NOMO-1 (cell line): ENCODE results near the gene LARGE1.

Source experiments
- DNase-seq, 2 experiments: peaks; one replicate each; lab custom pipeline; 2025; ENCODE audit not compliant: unreplicated experiment in 2 of 2; lab: John Stamatoyannopoulos, UW

LARGE1 gene

DNA sequence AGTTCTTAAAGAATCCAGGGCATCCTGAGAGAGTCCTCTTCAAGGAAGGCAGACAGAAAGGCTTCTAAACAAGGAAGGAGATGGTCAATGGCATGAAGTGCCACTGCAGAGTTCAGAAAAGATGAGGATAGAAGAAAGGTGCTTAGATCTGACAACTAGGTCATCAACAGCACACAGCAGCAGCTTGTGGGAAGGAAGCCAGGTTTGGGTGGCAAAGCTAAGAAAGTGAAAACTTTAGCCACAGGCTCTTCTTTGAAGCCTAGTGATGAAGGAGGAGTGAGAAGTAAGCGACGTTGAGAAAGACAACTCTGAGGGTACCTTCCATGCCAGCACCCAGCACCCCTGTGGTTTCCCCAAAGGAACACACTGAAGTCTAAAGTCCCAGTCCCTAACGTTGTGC is 92.0 kb downstream of the LARGE1 start:
- no peak for DNase-seq

DNA sequence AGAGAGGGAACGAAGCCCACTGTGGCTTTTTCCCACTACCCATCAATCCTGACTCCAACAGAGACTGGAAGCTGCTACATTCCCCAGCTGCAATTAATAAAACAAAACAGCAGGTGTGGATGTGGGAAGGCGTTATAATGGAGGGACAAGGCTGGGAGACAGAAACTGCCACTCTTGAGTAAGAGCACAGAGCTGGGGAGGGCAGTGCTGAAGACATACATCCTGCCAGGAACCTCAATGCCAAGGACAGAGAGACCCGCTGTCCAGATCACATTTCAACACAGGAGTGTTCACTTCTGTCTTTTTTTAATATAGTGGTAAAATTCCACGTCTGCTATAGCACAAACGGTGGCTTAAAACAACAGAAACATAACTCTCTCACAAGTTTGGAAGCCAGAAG is 94.5 kb downstream of the LARGE1 start:
- DNase-seq: no peak

- no peak for DNase-seq
Observed at GRCh38 chr22:33823552-33823951, 96.7 kb downstream of the LARGE1 start.

- no peak for DNase-seq
Observed at GRCh38 chr22:33821290-33821689, 99.0 kb downstream of the LARGE1 start.

DNA sequence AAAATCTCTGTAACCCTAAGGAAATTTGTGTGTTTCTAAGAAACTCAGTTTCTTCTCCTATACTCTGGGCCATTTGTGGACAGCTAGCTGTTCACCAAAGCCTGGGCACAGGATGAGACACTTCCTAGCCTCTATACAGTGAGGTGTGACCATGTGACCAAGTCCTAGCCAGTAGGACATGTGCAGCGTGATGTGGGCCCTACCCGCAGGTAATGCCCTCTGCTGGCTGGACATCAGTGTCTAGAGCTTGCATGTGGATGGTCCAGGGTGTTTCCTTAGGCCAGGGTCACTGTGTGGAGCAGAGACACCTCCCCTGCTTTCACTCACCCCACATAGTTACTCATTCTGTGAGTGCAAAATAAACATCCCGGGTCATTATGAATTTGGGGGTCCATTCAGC is 100.5 kb downstream of the LARGE1 start:
- DNase-seq: no peak

- no peak for DNase-seq
Observed at GRCh38 chr22:33817512-33818127, 102.7 kb downstream of the LARGE1 start.

GRCh38 chr22:33812360-33812977 is 107.8 kb downstream of the LARGE1 start:
- DNase-seq: no peak

- no peak for DNase-seq
Observed at GRCh38 chr22:33811686-33812085, 108.6 kb downstream of the LARGE1 start.

DNA sequence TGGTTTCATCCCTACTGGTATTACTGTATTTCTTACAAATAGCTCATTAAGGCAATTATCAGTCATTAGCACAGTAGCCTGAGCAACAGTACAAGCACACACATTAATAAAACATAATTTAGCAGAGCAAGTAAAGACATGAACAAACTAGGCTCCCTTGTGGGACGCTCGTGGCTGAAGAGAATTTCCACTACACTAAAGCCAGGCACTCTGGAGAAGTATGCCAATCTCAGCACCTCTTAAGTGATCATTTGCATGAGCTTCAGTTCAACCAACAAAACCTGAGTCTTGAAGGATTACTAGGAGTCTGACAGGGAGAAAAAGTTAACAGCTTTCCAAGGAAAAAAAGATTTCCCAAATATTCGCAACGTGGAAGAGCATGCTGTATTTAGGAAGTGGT is 109.1 kb downstream of the LARGE1 start:
- DNase-seq: no peak

DNA sequence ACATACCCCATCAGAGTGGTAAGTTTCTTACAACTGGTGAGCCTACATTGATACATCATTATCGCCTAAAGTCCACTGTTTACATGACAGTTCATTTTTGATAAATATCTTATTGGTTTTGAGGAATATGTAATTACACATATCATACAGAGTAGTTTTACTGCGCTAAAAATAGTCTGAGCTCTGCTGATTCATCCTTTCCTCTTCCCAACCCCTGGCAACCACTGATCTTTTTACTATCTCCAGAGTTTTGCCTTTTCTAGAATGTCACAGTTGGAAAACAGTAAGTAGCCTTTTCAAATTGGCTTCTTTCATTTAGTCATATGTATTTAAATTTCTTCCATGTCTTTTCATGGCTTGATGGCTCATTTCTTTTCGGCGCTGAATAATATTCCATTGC is 112.8 kb downstream of the LARGE1 start:
- no peak for DNase-seq

DNA sequence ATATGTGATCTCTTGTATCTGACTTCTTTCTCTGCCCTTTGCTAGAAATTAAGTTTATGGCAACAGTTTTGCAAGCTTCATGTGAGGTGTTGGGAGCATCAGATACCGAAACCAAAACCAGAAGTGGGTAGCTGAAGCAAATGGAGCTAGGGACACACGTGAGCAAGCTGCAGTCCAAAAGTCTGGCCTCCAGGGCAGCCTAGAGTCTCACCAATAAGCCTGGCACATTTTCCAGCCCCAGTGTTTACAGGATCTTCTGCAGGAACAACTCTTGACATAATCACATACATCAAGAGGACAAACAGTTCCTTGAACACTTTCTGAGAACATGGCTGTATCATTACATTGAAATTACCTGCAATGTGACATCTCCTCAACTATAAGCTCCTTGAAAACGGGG is 114.1 kb downstream of the LARGE1 start:
- DNase-seq: no peak

- DNase-seq: no peak
Observed at GRCh38 chr22:33803371-33804282, 116.6 kb downstream of the LARGE1 start.

DNA sequence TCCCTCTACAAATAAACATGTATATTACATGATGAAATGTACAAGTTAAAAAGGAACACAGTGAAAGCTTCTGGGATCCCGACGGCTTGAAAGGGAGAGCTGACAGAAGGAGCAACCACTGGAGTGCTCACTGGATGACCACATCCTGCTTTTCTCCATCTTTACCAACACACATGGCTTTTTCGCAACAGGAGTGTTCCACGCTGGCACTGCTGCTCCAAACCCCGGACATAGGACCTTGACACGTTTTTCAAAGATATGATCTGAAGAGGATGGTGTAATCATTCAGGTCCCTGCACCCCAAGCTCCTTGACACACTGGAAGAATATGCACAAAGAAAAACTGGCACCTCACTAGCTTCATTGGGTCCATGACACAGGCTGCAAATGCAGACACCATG is 121.9 kb downstream of the LARGE1 start:
- no peak for DNase-seq

- DNase-seq: no peak
Observed at GRCh38 chr22:33796494-33796893, 123.8 kb downstream of the LARGE1 start.

- no peak for DNase-seq
Observed at GRCh38 chr22:33793475-33793874, 126.8 kb downstream of the LARGE1 start.

GRCh38 chr22:33792832-33793231 is 127.4 kb downstream of the LARGE1 start:
- no peak for DNase-seq

- no peak for DNase-seq
Observed at GRCh38 chr22:33789690-33790253, 130.5 kb downstream of the LARGE1 start.

DNA sequence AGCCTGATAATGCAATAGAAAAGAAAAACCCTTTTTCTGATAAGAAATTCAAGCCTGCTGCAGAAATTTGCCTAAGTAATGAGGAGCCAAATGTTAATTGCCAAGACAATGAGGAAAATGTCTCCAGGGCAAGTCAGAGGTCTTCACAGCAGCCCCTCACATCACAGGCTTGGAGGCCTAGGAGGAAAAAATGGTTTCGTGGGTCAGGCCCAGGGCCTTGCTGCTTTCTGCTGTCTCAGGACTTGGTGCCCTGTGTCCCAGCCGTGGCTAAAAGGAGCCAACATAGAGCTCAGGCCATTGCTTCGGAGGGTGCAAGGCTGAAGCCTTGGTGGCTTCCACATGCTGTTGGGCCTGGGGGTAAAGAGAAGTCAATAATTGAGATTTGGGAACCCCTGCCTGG is 131.3 kb downstream of the LARGE1 start:
- DNase-seq: no peak

- DNase-seq: no peak
Observed at GRCh38 chr22:33787645-33788456, 132.4 kb downstream of the LARGE1 start.

GRCh38 chr22:33786149-33786548 is 134.1 kb downstream of the LARGE1 start:
- DNase-seq: no peak
